Activated CD8-positive, alpha-beta memory T cell treated with anti-CD3 and anti-CD28 coated beads, Interleukin-2, amount 50 U/mL, for 4 hours (primary cell): ENCODE results near the gene DBNDD2.

Experiments
- DNase-seq: peaks from one replicate; pipeline ENCODE4 v3.0.0-alpha.2; 2020

The DBNDD2 gene

DNA sequence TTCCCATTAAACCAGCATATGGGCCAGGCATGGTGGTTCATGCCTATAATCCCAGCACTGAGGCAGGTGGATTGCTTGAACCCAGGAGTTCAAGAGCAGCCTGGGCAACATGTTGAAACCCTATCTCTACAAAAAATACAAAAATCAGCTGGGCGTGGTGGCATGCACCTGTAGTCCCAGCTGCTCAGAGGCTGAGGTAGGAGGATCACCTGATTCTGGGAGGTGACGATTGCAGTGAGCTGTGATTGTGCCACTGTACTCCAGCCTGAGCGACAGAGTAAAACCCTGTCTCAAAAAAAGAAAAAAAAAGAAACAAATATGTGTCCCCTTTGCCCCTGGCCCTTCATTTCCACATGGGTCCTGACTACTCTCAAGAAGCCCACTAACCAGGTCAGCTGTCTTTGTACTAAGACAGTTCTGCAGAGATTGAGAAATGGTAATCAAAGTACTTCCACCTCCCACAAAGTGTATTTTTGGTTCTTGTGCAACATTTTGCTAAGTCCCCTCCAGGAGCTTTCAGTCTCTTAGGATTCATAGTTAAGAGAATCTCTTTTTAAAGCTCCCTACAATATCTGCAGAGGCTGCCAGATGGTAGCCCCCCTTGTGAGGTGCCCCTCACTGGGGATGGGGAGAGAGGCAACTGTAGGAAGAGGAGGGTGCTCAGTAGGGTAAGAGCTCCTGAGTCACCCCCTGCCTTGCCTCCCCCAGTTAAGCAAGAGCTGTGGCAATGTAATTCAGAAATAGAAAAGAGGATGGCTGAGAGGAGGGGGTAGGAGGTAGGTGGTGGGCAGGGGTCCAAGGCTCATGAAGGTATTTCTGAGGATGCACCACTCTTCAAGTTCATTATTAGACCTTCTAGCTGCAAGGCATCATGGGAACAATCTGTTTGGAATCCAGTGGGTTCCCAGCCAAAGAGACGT is 44.9 kb downstream of the DBNDD2 start:
- DNase-seq: no peak

DNA sequence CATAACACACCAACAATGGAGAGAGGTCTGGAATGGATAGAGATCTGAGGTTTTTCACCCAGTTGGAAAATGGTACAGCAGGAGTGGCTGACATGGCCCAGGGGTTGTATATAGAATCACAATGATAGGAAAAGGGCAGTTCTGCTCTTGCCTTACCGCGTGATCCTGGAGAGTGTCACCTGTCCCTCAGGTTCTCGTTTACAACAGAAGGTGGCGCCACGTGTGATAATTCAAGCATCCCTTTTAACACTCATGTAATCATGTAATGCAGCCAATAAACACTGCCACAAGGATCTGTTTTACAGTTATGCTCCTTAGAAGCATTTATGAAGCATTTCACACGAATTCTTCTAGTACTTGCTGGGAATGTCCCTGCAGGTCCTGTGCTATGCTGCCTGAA is 48.5 kb downstream of the DBNDD2 start:
- no peak for DNase-seq

DNA sequence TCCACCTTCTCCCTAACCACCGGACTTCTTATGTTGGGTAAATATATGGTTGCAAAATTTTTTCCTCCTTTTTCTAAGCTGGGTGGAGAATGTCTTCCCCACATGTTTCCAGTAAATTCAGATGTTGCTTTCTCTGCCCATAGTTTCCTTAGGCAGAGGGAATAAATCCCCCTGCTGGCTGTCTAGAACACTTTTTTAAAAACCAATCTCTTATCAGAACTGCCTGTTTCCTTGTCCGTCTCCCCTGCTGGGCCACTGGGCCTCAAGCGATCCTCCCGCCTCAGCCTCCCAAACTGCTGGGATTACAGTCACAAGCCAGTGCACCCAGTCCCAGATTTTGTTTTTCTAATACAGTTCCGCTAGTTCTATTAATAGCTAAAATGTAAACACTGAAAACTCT is 51.5 kb downstream of the DBNDD2 start:
- no peak for DNase-seq
